ENCODE measurements around the gene MPRIP.
A peak's percentile ranks its signal among the peaks of the same experiment; 100 is the strongest.

The MPRIP gene

DNA sequence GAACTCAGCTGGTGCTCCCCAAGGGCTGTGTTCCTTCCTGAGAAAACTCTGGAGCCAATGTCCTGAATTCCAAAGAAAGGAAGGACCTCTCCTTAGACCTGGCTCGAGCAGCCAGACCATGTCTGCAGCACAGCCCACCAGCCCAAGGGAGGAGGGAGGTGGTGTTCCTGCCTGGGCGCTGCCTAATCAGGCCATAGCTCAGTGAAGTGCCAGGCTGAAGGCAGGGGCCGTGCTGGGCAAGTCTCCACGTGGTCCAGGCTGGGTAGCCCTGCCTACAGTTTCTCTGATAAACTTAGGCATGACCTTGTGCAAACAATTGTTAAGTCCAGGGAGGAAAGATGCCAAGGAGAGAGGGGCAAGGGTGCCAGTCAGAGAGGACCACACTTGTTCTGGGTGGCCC, 76.8 kb downstream of the MPRIP start:
- FAIRE-seq = no peak
- TF ChIP-seq POLR2A (IDR thresholded peaks at IDR 0.05; ENCODE audit: low read depth, low read length) (no peak), PAX5 (IDR thresholded peaks at IDR 0.05; ENCODE audit: insufficient read depth, low read length, severe bottlenecking) (no peak), POU2F2 (IDR thresholded peaks at IDR 0.05; ENCODE audit: low read depth, low read length) (no peak), SPI1 (IDR thresholded peaks at IDR 0.05; ENCODE audit: low read depth, low read length) (no peak), TAF1 (IDR thresholded peaks at IDR 0.05; ENCODE audit: low read depth, low read length) (no peak), POLR2AphosphoS5 (IDR thresholded peaks at IDR 0.05; ENCODE audit: low read depth, low read length) (no peak)
- DNase-seq (ENCODE audit: insufficient read length, low spot score) = no peak

DNA sequence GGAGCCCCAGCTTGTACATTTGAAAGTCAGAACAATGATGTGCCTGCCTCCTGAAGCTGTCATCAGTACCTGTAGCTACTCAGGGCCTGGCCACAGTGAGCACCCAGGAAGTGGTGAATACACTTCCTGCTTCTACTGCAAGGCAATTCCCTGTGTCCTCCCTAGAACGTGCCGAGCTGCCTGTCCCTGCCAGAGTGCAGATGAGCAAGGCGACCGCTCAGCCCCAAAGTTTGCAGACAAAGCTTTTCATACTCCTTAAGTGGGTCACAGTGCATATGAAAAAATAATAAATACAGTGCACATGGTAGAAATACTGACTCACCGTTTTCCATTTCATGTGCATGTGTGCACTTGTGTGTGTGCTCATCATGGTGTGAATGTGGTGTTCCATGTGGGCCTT, 77.3 kb downstream of the MPRIP start:
- TF ChIP-seq PAX5 (IDR thresholded peaks at IDR 0.05; ENCODE audit: insufficient read depth, low read length, severe bottlenecking) = no peak
- peak; percentile 26; the same call in 1 of the 2 replicates for TF ChIP-seq SPI1 (IDR thresholded peaks at IDR 0.05; ENCODE audit: low read depth, low read length)
- FAIRE-seq (peak; percentile 70), DNase-seq (ENCODE audit: insufficient read length, low spot score) (no peak)

DNA sequence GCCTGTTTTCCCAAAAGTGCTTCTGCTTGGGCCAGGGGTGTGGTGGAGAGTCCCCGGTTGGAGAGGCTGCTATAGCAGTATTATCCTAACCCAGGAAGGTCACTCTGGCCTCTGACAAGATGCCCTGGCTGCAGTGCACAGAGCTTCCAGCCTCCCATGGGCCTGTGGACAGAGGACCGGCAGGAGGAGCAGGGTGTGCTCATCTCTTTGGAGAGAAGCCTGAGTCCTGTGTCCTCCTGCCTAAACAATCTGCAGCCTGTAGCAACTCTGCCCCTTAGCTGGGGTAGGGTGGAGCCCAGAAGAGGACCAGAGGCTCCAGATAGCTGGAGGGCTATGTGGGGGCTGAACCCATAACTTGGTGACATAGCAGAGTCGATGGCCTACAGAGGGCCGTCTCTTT, 78.0 kb downstream of the MPRIP start:
- FAIRE-seq (no peak), DNase-seq (ENCODE audit: insufficient read length, low spot score) (no peak)
- no peak for TF ChIP-seq SPI1 (IDR thresholded peaks at IDR 0.05; ENCODE audit: low read depth, low read length)
- no peak for TF ChIP-seq POU2F2 (IDR thresholded peaks at IDR 0.05; ENCODE audit: low read depth, low read length)
- no peak for TF ChIP-seq PAX5 (IDR thresholded peaks at IDR 0.05; ENCODE audit: insufficient read depth, low read length, severe bottlenecking)
- no peak for TF ChIP-seq POLR2A (IDR thresholded peaks at IDR 0.05; ENCODE audit: low read depth, low read length)
- no peak for TF ChIP-seq TAF1 (IDR thresholded peaks at IDR 0.05; ENCODE audit: low read depth, low read length)
- TF ChIP-seq POLR2AphosphoS5 (IDR thresholded peaks at IDR 0.05; ENCODE audit: low read depth, low read length) = no peak

DNA sequence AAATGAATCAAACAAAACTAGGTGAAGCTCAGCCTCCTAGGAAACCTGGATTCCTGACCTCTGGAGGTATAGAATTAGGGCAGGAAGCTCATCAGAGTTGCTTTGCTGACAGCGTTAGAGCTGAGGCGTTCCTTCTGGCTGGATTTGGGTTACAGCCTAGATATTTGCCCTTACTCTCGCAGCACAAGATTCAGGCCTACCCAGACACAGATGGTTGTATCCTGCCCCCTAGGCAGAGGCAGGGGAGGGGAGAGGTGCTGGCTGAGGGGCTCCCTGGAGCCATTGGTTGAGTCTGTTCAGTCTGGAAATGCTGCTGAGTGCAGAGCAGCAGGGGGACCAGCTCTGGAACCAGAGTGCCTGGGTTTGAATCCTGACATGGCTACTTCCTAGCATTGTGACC, 78.4 kb downstream of the MPRIP start:
- FAIRE-seq (no peak), DNase-seq (ENCODE audit: insufficient read length, low spot score) (no peak)
- TF ChIP-seq PAX5 (IDR thresholded peaks at IDR 0.05; ENCODE audit: insufficient read depth, low read length, severe bottlenecking) = no peak
- no peak for TF ChIP-seq TAF1 (IDR thresholded peaks at IDR 0.05; ENCODE audit: low read depth, low read length)
- no peak for TF ChIP-seq POLR2A (IDR thresholded peaks at IDR 0.05; ENCODE audit: low read depth, low read length)
- TF ChIP-seq POLR2AphosphoS5 (IDR thresholded peaks at IDR 0.05; ENCODE audit: low read depth, low read length) = no peak
- no peak for TF ChIP-seq POU2F2 (IDR thresholded peaks at IDR 0.05; ENCODE audit: low read depth, low read length)
- no peak for TF ChIP-seq SPI1 (IDR thresholded peaks at IDR 0.05; ENCODE audit: low read depth, low read length)

DNA sequence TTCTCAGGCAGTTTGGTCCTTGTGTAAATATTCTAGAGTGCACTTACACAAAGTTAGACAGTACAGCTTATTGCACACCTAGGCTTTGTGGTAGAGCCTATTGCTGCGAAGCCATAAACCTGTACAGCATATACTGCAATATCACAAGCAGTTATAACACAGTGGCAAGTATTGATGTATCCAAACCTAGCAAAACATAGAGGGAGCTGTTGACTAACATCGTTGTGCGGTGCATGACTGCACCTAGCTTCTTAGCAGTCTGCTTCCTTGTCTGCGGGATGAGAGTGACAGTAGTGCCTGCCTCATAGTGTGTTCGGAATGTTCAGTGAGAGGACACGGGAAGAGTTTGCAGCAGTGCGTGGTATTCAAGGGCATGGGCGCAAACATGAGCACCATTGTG, 78.9 kb downstream of the MPRIP start:
- FAIRE-seq (no peak), DNase-seq (ENCODE audit: insufficient read length, low spot score) (no peak)
- no peak for TF ChIP-seq POLR2AphosphoS5 (IDR thresholded peaks at IDR 0.05; ENCODE audit: low read depth, low read length)
- TF ChIP-seq TAF1 (IDR thresholded peaks at IDR 0.05; ENCODE audit: low read depth, low read length) = no peak

DNA sequence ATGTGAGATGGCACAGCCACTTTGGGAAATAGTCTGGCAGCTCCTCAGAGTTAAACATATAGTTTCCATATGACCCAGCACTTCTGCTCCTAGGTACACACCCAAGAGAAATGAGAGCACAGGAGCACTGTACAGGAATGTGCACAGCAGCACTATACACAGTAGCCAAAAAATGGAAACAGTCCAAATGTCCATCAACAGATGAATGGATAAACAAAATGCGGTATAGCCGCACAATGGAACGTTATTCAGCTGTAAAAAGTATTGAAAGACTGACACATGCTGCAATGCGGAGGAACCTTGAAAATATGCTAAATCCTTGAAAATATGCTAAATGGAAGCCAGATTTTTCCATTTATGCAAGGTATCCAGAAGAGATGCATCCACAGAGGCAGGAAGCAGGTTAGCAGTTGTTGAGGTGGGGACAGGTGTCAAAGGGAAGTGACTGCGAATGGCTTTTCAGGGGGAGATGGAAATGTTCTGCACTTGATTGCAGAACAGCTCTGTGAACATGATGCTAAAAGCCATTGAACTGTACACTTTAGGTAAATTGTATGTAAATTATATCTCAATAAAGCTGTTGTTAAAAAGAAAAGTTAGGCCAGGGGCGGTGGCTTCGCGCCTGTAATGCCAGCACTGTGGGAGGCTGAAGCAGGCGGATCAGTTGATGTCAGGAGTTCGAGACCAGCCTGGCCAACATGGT, 80.7 kb downstream of the MPRIP start:
- FAIRE-seq = peak; percentile 64
- no peak for DNase-seq (ENCODE audit: insufficient read length, low spot score)
- TF ChIP-seq POU2F2 (IDR thresholded peaks at IDR 0.05; ENCODE audit: low read depth, low read length) (no peak), TAF1 (IDR thresholded peaks at IDR 0.05; ENCODE audit: low read depth, low read length) (no peak), SPI1 (IDR thresholded peaks at IDR 0.05; ENCODE audit: low read depth, low read length) (no peak), POLR2A (IDR thresholded peaks at IDR 0.05; ENCODE audit: low read depth, low read length) (no peak), POLR2AphosphoS5 (IDR thresholded peaks at IDR 0.05; ENCODE audit: low read depth, low read length) (no peak), PAX5 (IDR thresholded peaks at IDR 0.05; ENCODE audit: insufficient read depth, low read length, severe bottlenecking) (no peak)

DNA sequence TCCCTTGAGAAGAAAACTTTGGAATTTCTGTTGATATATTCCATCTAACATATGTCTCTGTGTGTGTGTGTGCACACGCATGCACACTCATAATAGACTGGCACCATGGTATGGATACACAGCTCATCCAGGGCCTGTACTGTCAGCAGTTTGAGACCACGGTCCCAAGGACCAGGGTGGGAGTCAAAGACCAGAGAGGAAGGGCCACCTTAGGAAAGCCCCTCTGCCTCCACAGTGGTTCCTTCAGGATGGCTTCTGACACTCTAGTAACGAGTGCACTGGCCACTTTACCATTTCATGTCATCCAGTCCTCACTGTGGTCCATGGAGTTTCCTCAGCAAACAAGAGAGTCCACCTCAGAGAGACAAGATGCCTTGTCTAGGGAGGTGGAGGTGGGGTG, 82.1 kb downstream of the MPRIP start:
- no peak for DNase-seq (ENCODE audit: insufficient read length, low spot score)
- no peak for TF ChIP-seq TAF1 (IDR thresholded peaks at IDR 0.05; ENCODE audit: low read depth, low read length)
- no peak for TF ChIP-seq POLR2A (IDR thresholded peaks at IDR 0.05; ENCODE audit: low read depth, low read length)
- TF ChIP-seq POLR2AphosphoS5 (IDR thresholded peaks at IDR 0.05; ENCODE audit: low read depth, low read length) = no peak
- no peak for TF ChIP-seq PAX5 (IDR thresholded peaks at IDR 0.05; ENCODE audit: insufficient read depth, low read length, severe bottlenecking)
- TF ChIP-seq POU2F2 (IDR thresholded peaks at IDR 0.05; ENCODE audit: low read depth, low read length) = no peak
- no peak for TF ChIP-seq SPI1 (IDR thresholded peaks at IDR 0.05; ENCODE audit: low read depth, low read length)
- no peak for FAIRE-seq

DNA sequence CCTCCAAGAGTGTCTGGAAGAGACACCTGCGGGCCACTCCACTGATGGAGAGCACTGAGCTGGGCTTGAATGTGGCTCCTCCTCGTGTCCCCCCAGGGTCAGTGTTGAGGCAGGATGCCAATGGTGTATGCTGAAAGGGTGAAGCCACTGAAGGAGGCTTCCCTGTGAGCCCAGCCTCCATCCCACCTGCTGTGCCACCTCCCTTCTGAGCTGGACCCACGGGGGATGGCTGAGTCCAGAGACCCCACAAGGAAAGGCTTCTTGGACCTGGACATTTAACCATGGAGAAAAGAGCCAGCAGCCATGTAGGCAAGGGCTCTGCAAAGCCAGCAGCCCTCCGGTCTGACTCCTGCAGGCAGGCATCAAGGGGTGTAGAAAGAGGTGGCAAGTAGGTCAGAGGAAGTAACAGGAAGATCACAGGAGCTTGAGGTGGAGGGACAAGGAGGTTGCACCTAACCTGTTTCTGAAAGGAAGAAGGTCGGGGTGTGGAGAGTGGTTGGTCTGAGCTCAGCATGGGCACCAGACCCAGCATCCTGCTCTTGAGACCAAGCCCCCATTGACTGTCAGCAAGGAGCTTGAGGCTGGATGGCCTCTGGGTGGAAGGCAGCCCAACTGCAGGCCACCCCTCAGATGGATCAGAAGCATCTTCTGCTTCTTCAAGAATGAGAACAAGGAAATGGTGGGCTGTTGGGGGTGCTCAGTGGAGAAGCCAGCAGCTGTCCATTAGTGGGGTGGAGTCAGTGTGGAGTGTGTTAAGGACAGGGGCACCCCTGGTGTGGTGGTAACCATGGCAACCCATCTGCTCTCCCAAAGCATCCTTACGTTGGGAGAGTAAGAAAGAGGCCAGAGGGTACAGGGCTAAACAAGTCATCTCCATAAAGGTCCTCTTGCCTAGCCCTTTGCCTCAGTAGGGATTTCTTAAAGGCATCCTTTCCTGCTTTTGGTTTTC, 83.2 kb downstream of the MPRIP start:
- TF ChIP-seq SPI1 (IDR thresholded peaks at IDR 0.05; ENCODE audit: low read depth, low read length) = no peak
- no peak for TF ChIP-seq POLR2AphosphoS5 (IDR thresholded peaks at IDR 0.05; ENCODE audit: low read depth, low read length)
- no peak for TF ChIP-seq POLR2A (IDR thresholded peaks at IDR 0.05; ENCODE audit: low read depth, low read length)
- no peak for DNase-seq (ENCODE audit: insufficient read length, low spot score)
- FAIRE-seq = peak; percentile 57

DNA sequence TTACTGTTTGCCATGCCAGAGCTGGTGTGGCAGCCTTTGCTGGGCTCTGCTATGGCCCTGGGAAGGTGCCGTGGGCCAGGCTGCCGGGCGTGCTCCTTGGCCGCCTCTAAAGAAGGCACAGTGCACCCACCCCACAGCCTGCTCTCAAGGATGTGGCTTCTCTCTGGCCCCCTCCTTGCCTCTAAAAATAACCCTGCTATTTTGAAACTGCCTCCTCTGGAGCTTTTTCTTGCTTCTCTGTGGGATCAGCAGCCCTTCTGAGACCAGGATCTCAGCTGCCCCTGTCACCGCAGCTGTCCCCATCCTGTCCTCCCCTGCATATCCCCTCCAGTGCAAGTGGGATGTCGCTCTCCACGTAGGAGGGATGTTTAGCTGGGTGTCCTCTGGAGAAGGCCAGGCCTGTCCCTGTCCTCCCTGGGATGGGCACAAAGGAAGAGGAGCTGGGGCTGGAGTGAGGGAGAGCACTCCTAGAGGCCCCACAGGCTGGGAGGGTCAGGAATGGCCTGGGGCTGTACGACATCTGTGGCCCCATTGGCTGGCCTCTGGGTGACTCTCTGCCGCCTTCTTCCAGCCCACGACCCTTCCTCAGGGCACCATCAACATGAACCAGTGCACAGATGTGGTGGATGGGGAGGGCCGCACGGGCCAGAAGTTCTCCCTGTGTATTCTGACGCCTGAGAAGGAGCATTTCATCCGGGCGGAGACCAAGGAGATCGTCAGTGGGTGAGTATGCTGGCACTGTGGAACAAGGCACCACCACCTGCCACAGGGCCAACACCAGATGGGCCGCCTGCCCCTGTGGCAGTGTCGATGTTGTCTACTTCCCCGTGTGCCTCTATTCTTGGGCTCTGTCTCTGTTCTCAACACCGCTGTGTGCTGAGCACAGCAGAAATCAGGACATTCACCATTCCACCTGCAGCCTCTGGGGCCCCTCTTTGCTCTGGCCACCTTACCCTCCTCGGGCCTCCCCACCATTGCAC, 84.2 kb downstream of the MPRIP start:
- DNase-seq (ENCODE audit: insufficient read length, low spot score) = no peak
- FAIRE-seq = no peak
- TF ChIP-seq SPI1 (IDR thresholded peaks at IDR 0.05; ENCODE audit: low read depth, low read length) (no peak), TAF1 (IDR thresholded peaks at IDR 0.05; ENCODE audit: low read depth, low read length) (no peak), PAX5 (IDR thresholded peaks at IDR 0.05; ENCODE audit: insufficient read depth, low read length, severe bottlenecking) (no peak), POU2F2 (IDR thresholded peaks at IDR 0.05; ENCODE audit: low read depth, low read length) (no peak), POLR2AphosphoS5 (IDR thresholded peaks at IDR 0.05; ENCODE audit: low read depth, low read length) (no peak), POLR2A (IDR thresholded peaks at IDR 0.05; ENCODE audit: low read depth, low read length) (no peak)
